Trophoblast cell (in vitro differentiated cells and primary cell): ENCODE measurements around the gene NUDT3.

Experiments used
- DNase-seq, 2 donors: peaks; one replicate each; pipeline ENCODE4 v3.0.0-alpha.2; 2016
- H2AFZ ChIP-seq: 2 replicates; pipeline ENCODE4 v1.6.1; 2013; ENCODE audit warnings: low read length, moderate library complexity, mild to moderate bottlenecking; ENCODE audit not compliant: insufficient read depth, poor library complexity
- H2AK5ac ChIP-seq: 2 replicates; pipeline ENCODE4 v1.6.1; 2013; ENCODE audit warnings: mild to moderate bottlenecking, low read length
- H2BK120ac ChIP-seq: 2 replicates; pipeline ENCODE4 v1.6.1; 2013; ENCODE audit warnings: low read length, mild to moderate bottlenecking, moderate library complexity; ENCODE audit not compliant: insufficient read depth, poor library complexity
- H2BK12ac ChIP-seq: 2 replicates; pipeline ENCODE4 v1.6.1; 2013; ENCODE audit warnings: mild to moderate bottlenecking, low read length, moderate library complexity
- H2BK5ac ChIP-seq: 2 replicates; pipeline ENCODE4 v1.6.1; 2013; ENCODE audit warnings: low read length, low read depth, moderate library complexity, mild to moderate bottlenecking; ENCODE audit not compliant: poor library complexity
- H3K14ac ChIP-seq: 2 replicates; pipeline ENCODE4 v1.6.1; 2013; ENCODE audit warnings: mild to moderate bottlenecking, low read length
- H3K18ac ChIP-seq: 2 replicates; pipeline ENCODE4 v1.6.1; 2013; ENCODE audit warnings: mild to moderate bottlenecking, low read length
- H3K23ac ChIP-seq: 2 replicates; pipeline ENCODE4 v1.6.1; 2013; ENCODE audit warnings: low read length
- H3K27ac ChIP-seq: 2 replicates; pipeline ENCODE4 v1.5.1; 2013; ENCODE audit warnings: low read depth, mild to moderate bottlenecking, inconsistent platforms, low read length, moderate library complexity
- H3K27me3 ChIP-seq: 2 replicates; pipeline ENCODE4 v1.6.1; 2013; ENCODE audit warnings: inconsistent platforms, mild to moderate bottlenecking, low read length, moderate library complexity; ENCODE audit not compliant: insufficient read depth
- H3K36me3 ChIP-seq, 2 experiments: 1 replicate in 1 of 2; 2 replicates in 1 of 2; pipeline ENCODE4 v1.6.1; 2013; ENCODE audit warnings: low read length in 2 of 2, mild to moderate bottlenecking in 2 of 2, moderate library complexity in 1 of 2; ENCODE audit not compliant: insufficient read depth in 2 of 2, control insufficient read depth in 1 of 2
- H3K4ac ChIP-seq: 2 replicates; pipeline ENCODE4 v1.6.1; 2013; ENCODE audit warnings: low read depth, mild to moderate bottlenecking, low read length, moderate library complexity
- H3K4me1 ChIP-seq, 2 experiments: 1 replicate in 1 of 2; 2 replicates in 1 of 2; pipeline ENCODE4 v1.6.1; 2013; ENCODE audit warnings: low read length in 2 of 2, mild to moderate bottlenecking in 2 of 2, moderate library complexity in 1 of 2; ENCODE audit not compliant: insufficient read depth in 2 of 2, control insufficient read depth in 1 of 2
- H3K4me2 ChIP-seq: 2 replicates; pipeline ENCODE4 v1.6.1; 2013; ENCODE audit warnings: inconsistent platforms, mild to moderate bottlenecking, low read length, moderate library complexity
- H3K4me3 ChIP-seq: 2 replicates; pipeline ENCODE4 v1.5.1; 2013; ENCODE audit warnings: mild to moderate bottlenecking, low read depth, low read length, inconsistent platforms
- H3K79me1 ChIP-seq: one replicate; pipeline ENCODE4 v1.6.1; 2013; ENCODE audit warnings: low read length
- H3K79me2 ChIP-seq: 2 replicates; pipeline ENCODE4 v1.6.1; 2013; ENCODE audit warnings: low read length, mild to moderate bottlenecking; ENCODE audit not compliant: control insufficient read depth, insufficient read depth, poor library complexity
- H3K9ac ChIP-seq: 2 replicates; pipeline ENCODE4 v1.6.1; 2013; ENCODE audit warnings: mild to moderate bottlenecking, low read length
- H3K9me3 ChIP-seq: 2 replicates; pipeline ENCODE4 v1.6.1; 2013; ENCODE audit warnings: low read depth, mild to moderate bottlenecking, control low read depth, inconsistent platforms, low read length; ENCODE audit not compliant: insufficient read depth
- H4K12ac ChIP-seq: 2 replicates; pipeline ENCODE4 v1.6.1; 2013; ENCODE audit warnings: low read depth, mild to moderate bottlenecking, low read length, moderate library complexity
- H4K8ac ChIP-seq: 2 replicates; pipeline ENCODE4 v1.6.1; 2013; ENCODE audit warnings: low read depth, mild to moderate bottlenecking, low read length, moderate library complexity
- H4K91ac ChIP-seq: one replicate; pipeline ENCODE4 v1.6.1; 2013; ENCODE audit warnings: low read depth, mild to moderate bottlenecking, low read length, moderate library complexity
- whole genome bisulfite sequencing: extraction: QIAGEN DNeasy Blood & Tissue Kit; methylation state at CpG from one replicate; pipeline ENCODE4 v1.1.7; 2013; ENCODE audit warnings: missing lambda C conversion rate; ENCODE audit not compliant: insufficient read length, insufficient coverage; ENCODE audit errors: extremely low coverage; 5-methylcytosine and 5-hydroxymethylcytosine counted together

NUDT3 gene

GRCh38 chr6:34317172-34317477, 75.3 kb downstream of the NUDT3 start:
- Histone ChIP-seq H3K36me3 (peaks cover 0 to 2% of the 10 kb centered on the region in 2 experiments), H2BK120ac (no peak overlapping the region), H2BK12ac (no peak overlapping the region), H3K23ac (no peak overlapping the region), H2BK5ac (no peak overlapping the region), H4K8ac (no peak overlapping the region), H4K91ac (no peak overlapping the region), H2AFZ (no peak overlapping the region), H3K27ac (no peak overlapping the region), H3K4ac (no peak overlapping the region), H3K27me3 (no peaks in the 10 kb centered on the region), H3K9me3 (no peaks in the 10 kb centered on the region), H3K14ac (no peak overlapping the region), H2AK5ac (no peak overlapping the region), H4K12ac (no peak overlapping the region), H3K9ac (no peak overlapping the region), H3K4me1 (peaks cover 5 to 10% of the 10 kb centered on the region in 2 experiments), H3K4me3 (no peak overlapping the region), H3K79me2 (no peaks in the 10 kb centered on the region), H3K18ac (no peak overlapping the region), H3K79me1 (peaks cover 12% of the 10 kb centered on the region), H3K4me2 (no peak overlapping the region)
- DNase-seq, result no peak
- no CpG with 5 or more reads among the region's 1 CpG for WGBS

- no peak overlapping the region for H3K23ac ChIP-seq
- no peak overlapping the region for H3K18ac ChIP-seq
- H3K14ac ChIP-seq, result no peak overlapping the region
- DNase-seq, result no peak
- H3K36me3 ChIP-seq, result peaks cover 0 to 2% of the 10 kb centered on the region in 2 experiments
- H3K79me1 ChIP-seq, result peaks cover 12% of the 10 kb centered on the region
- peaks cover 5 to 10% of the 10 kb centered on the region in 2 experiments for H3K4me1 ChIP-seq
- H2BK12ac ChIP-seq, result no peak overlapping the region
- H2BK5ac ChIP-seq, result no peak overlapping the region
- no peaks in the 10 kb centered on the region for H3K27me3 ChIP-seq
- H2AK5ac ChIP-seq, result no peak overlapping the region
- no peaks in the 10 kb centered on the region for H3K9me3 ChIP-seq
- no peak overlapping the region for H4K12ac ChIP-seq
- H3K9ac ChIP-seq, result no peak overlapping the region
- H3K4ac ChIP-seq, result no peak overlapping the region
- no peak overlapping the region for H4K8ac ChIP-seq
- H3K4me2 ChIP-seq, result no peak overlapping the region
- no peaks in the 10 kb centered on the region for H3K79me2 ChIP-seq
- H3K27ac ChIP-seq, result no peak overlapping the region
- no peak overlapping the region for H4K91ac ChIP-seq
- H2AFZ ChIP-seq, result no peak overlapping the region
- no peak overlapping the region for H3K4me3 ChIP-seq
- WGBS, result no CpG with 5 or more reads among the region's 1 CpG
- no peak overlapping the region for H2BK120ac ChIP-seq
Measured at GRCh38 chr6:34316431-34317171, 75.9 kb downstream of the NUDT3 start.

GRCh38 chr6:34315780-34316179, 76.7 kb downstream of the NUDT3 start:
- Histone ChIP-seq H3K14ac (no peak overlapping the region), H3K23ac (no peak overlapping the region), H3K4me1 (peaks cover 5 to 10% of the 10 kb centered on the region in 2 experiments), H3K4me3 (no peak overlapping the region), H4K91ac (no peak overlapping the region), H4K8ac (no peak overlapping the region), H4K12ac (no peak overlapping the region), H2BK5ac (no peak overlapping the region), H3K79me2 (no peaks in the 10 kb centered on the region), H2BK120ac (no peak overlapping the region), H3K36me3 (peaks cover 0 to 2% of the 10 kb centered on the region in 2 experiments), H2AFZ (no peak overlapping the region), H3K4ac (no peak overlapping the region), H2BK12ac (no peak overlapping the region), H3K9me3 (no peaks in the 10 kb centered on the region), H3K27me3 (no peaks in the 10 kb centered on the region), H3K79me1 (peaks cover 10% of the 10 kb centered on the region), H3K18ac (no peak overlapping the region), H3K9ac (no peak overlapping the region), H2AK5ac (no peak overlapping the region), H3K27ac (no peak overlapping the region), H3K4me2 (no peak overlapping the region)
- WGBS, result no CpG with 5 or more reads among the region's 6 CpGs
- DNase-seq, result peak in 1 of 2 donors; percentile 13

GRCh38 chr6:34315256-34315655, 77.2 kb downstream of the NUDT3 start:
- no peak overlapping the region for H2BK120ac ChIP-seq
- H2AFZ ChIP-seq, result no peak overlapping the region
- H2BK12ac ChIP-seq, result no peak overlapping the region
- no peaks in the 10 kb centered on the region for H3K9me3 ChIP-seq
- no peak for DNase-seq
- no peak overlapping the region for H3K4me3 ChIP-seq
- H3K27me3 ChIP-seq, result no peaks in the 10 kb centered on the region
- peaks cover 5 to 10% of the 10 kb centered on the region in 2 experiments for H3K4me1 ChIP-seq
- no peak overlapping the region for H4K91ac ChIP-seq
- H3K9ac ChIP-seq, result no peak overlapping the region
- H3K4me2 ChIP-seq, result no peak overlapping the region
- no peak overlapping the region for H2AK5ac ChIP-seq
- H3K79me2 ChIP-seq, result no peaks in the 10 kb centered on the region
- H4K12ac ChIP-seq, result no peak overlapping the region
- peaks cover 7% of the 10 kb centered on the region for H3K79me1 ChIP-seq
- no CpG with 5 or more reads among the region's 1 CpG for WGBS
- no peak overlapping the region for H2BK5ac ChIP-seq
- no peak overlapping the region for H3K4ac ChIP-seq
- no peak overlapping the region for H4K8ac ChIP-seq
- H3K27ac ChIP-seq, result no peak overlapping the region
- H3K23ac ChIP-seq, result no peak overlapping the region
- no peak overlapping the region for H3K18ac ChIP-seq
- H3K14ac ChIP-seq, result no peak overlapping the region
- peaks cover 0 to 2% of the 10 kb centered on the region in 2 experiments for H3K36me3 ChIP-seq
